GM12801 (cell line): ENCODE results near the gene LRRC3.

Source experiments
- CTCF ChIP-seq: IDR thresholded peaks from one replicate; pipeline ENCODE4 v1.5.1; 2011; ENCODE audit warnings: control low read depth; ENCODE audit not compliant: insufficient read length; ENCODE audit errors: extremely low read depth

LRRC3 gene

GRCh38 chr21:44432841-44433790 is 22.2 kb upstream of the LRRC3 start:
- no peak for TF ChIP-seq CTCF

GRCh38 chr21:44433791-44434567 is 21.3 kb upstream of the LRRC3 start:
- TF ChIP-seq CTCF: no peak

GRCh38 chr21:44434568-44434925 is 20.8 kb upstream of the LRRC3 start:
- no peak for TF ChIP-seq CTCF

DNA sequence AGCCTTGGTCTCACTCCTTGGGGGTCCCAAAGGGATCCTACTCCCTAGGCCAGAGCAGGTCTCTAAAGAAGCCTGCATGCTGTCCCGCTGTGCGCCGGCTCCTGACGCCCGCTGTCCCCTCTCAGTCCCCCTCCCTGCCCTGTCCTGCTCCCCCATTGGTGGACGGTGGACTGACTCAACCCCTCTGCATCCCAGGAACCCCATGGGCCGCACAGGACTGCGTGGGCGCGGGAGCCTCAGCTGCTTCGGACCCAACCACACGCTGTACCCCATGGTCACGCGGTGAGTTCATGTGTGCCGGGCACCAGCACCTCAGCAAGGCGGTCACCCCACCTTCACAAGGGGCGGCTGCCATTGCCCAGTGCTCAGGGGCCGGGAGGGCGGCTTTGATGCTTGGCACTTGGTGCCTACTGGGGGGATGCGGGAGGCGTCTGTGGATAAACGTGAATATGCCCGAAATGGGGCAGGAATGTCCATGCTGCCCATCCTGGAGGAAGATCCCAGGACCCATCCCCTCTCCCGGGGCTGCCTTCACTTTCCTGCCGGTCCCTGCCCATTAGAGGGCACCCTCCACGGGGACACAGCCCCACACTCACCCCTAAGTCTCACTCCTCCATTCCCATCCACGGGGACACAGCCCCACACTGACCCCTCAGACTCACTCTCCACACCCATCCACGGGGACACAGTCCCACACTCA is 20.2 kb upstream of the LRRC3 start:
- no peak for TF ChIP-seq CTCF

DNA sequence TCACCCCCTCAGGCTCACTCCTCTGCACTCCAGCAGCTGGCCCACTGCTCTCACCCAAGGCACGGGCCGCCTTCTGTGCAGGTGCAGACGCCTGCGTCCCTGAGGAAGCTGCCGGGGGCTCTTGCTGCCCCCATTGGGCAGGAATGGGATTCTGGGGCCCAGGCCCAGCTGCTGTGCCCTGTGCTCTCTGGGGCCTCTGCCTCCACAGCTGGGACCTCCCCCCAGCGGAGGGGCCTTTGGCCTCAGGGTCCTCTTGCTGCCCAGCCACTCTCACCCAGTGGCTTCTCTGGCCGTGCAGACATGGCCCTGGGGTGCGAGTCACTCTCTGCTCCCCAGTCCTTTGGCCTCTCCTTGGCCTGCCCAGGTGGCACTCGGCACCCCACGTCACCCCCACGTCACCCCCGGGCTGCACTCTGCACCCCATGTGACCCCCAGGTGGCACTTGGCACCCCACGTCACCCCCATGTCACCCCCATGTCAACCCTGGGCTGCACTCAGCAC is 19.1 kb upstream of the LRRC3 start:
- TF ChIP-seq CTCF: no peak

- TF ChIP-seq CTCF: no peak
Measured at GRCh38 chr21:44436958-44437357, 18.4 kb upstream of the LRRC3 start.

DNA sequence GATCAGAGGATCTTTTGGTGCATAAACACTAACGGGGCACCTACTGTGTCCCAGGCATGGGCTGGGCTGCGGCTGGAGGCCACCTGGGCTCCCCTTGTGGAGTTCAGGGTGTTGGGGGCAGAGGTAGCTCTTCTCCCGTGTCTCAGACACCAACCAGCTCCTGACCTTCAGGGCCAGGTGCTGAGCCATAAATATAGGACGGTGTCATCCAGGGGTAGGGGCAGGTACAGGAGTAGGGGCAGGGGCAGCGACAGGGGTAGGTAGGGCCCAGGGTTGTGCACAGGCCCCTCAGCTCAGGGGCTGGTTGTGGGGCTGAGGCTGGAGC is 18.0 kb upstream of the LRRC3 start:
- TF ChIP-seq CTCF: no peak
